GM19351 (cell line): ENCODE results near the gene ZNF700.
A peak's percentile ranks its signal among the peaks of the same experiment; 100 is the strongest.
"Not testable (repeated sequence)": the region's sequence is repeated elsewhere in the genome, so short reads cannot be mapped to it uniquely, and the experiment has no call there.

Experiments
- ATAC-seq: cut with Tn5 transposase; IDR thresholded peaks from one replicate; pipeline ENCODE4 v1.9.1; 2021; ENCODE audit warnings: mild to moderate bottlenecking, moderate library complexity; ENCODE audit not compliant: unreplicated experiment

Gene ZNF700

GRCh38 chr19:11987405-11988281 is 62.7 kb downstream of the ZNF700 start:
- peak; percentile 88 for ATAC-seq

GRCh38 chr19:11989112-11989456 is 64.2 kb downstream of the ZNF700 start:
- no peak for ATAC-seq

GRCh38 chr19:11991921-11992320 is 67.0 kb downstream of the ZNF700 start:
- ATAC-seq = not testable (repeated sequence)

- ATAC-seq = no peak
Observed at GRCh38 chr19:11995174-11995573, 70.3 kb downstream of the ZNF700 start.
